Measurements from ENCODE around the gene SCMH1.

The SCMH1 gene

GRCh38 chr1:40987439-40988276, 254.4 kb downstream of the SCMH1 start:
- in situ Hi-C loops (cut with MboI; ENCODE audit: low sequenced_read_pairs, unreplicated experiment): no loop called here
- TF ChIP-seq, protein P1, sequence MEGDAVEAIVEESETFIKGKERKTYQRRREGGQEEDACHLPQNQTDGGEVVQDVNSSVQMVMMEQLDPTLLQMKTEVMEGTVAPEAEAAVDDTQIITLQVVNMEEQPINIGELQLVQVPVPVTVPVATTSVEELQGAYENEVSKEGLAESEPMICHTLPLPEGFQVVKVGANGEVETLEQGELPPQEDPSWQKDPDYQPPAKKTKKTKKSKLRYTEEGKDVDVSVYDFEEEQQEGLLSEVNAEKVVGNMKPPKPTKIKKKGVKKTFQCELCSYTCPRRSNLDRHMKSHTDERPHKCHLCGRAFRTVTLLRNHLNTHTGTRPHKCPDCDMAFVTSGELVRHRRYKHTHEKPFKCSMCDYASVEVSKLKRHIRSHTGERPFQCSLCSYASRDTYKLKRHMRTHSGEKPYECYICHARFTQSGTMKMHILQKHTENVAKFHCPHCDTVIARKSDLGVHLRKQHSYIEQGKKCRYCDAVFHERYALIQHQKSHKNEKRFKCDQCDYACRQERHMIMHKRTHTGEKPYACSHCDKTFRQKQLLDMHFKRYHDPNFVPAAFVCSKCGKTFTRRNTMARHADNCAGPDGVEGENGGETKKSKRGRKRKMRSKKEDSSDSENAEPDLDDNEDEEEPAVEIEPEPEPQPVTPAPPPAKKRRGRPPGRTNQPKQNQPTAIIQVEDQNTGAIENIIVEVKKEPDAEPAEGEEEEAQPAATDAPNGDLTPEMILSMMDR (IDR thresholded peaks at IDR 0.05; ENCODE audit: borderline replicate concordance, control extremely low read depth, extremely low read depth, insufficient read depth, missing control alignments): no peak
- DNase-seq (ENCODE audit: low spot score): no peak

DNA sequence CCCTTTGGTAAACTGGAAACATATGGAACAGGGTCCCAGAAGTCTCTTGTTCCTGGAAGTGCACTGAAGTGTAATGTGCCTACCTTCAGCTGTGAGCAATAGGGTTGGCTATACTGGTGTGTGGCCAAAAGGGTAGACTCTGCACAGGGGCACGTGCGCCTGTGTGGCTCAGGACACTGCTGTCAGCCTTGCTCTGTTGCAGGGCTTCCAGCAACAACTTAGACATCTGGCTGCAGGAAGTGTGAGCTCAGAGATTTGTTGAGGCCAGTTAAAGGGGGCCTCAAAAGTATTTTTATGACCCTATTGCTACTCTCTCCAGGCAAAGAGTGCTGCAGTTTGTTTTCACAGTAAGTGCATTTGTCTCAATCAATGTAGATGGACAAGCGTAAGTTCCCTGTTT, 255.2 kb downstream of the SCMH1 start:
- in situ Hi-C loops (cut with MboI; ENCODE audit: low sequenced_read_pairs, unreplicated experiment): no loop called here
- no peak for DNase-seq (ENCODE audit: low spot score)
- TF ChIP-seq, protein P1 (IDR thresholded peaks at IDR 0.05; ENCODE audit: borderline replicate concordance, control extremely low read depth, extremely low read depth, insufficient read depth, missing control alignments): no peak

DNA sequence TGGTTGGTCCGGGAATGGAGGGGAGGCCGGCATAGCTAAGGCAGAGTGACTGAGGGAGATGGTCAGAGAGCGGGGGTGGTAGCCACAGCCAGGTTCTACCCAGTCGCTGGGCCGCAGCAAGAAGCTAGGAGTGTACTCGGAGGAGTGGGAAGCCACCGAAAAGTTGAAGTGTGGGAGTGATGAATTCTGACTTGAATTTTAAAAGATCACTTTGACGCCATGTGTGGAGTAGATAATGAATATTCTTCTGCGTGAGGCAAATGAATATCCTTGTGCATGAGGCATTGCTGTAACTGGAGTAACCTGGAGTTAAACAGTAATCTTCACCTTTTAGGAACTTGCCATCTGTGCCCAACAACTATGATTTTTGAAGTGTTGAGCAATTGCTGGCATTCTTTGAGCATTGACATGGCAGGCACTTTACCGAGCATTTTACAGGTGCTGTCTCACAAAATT, 255.8 kb downstream of the SCMH1 start:
- in situ Hi-C loops (cut with MboI; ENCODE audit: low sequenced_read_pairs, unreplicated experiment): no loop called here
- TF ChIP-seq, protein P1 (IDR thresholded peaks at IDR 0.05; ENCODE audit: borderline replicate concordance, control extremely low read depth, extremely low read depth, insufficient read depth, missing control alignments): no peak
- no peak for DNase-seq (ENCODE audit: low spot score)

DNA sequence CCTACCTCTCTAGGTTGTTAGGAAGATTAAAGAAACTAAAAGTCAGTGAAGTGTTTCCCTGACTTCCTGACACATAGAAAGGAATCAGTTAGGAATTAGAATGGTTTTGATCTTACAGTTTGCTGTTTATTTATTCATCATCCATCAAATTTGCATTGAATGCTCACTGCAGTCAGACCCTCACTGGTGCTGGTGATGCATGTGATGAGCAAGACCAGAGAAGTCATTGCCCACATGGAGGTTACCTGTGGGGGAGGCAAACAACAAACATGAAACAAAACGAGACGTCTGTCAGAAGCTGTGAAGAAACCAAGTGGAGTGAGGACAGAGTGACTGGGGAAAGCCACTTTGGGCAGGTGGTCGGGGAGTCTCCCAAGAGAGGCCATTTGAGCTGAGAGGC, 256.2 kb downstream of the SCMH1 start:
- in situ Hi-C loops (cut with MboI; ENCODE audit: low sequenced_read_pairs, unreplicated experiment): no loop called here
- TF ChIP-seq, protein P1 (IDR thresholded peaks at IDR 0.05; ENCODE audit: borderline replicate concordance, control extremely low read depth, extremely low read depth, insufficient read depth, missing control alignments): no peak

GRCh38 chr1:40985161-40985560, 256.9 kb downstream of the SCMH1 start:
- TF ChIP-seq, protein P1 (IDR thresholded peaks at IDR 0.05; ENCODE audit: borderline replicate concordance, control extremely low read depth, extremely low read depth, insufficient read depth, missing control alignments): no peak
- in situ Hi-C loops (cut with MboI; ENCODE audit: low sequenced_read_pairs, unreplicated experiment): no loop called here
- DNase-seq (ENCODE audit: low spot score): no peak

More for the DNA sequence above, 256.2 kb downstream of the SCMH1 start:
- no peak for DNase-seq (ENCODE audit: low spot score)

DNA sequence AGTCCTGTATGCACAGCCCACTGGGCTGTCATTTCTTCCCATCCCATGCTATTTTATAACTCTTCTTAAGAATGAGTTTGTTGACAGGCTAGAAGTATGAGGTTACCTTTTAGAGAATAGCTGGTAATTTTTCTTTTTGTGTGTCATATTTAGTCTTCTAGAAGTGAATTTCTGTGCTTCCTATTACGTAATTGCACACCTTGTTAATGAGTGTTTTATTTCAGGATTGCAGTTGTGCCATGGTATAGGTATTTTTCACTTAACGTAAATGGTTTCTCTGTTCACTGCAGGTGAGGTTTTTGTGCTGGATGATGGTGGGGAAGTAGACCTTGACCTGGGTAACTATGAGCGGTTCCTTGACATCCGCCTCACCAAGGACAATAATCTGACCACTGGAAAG, 257.6 kb downstream of the SCMH1 start:
- TF ChIP-seq, protein P1 (IDR thresholded peaks at IDR 0.05; ENCODE audit: borderline replicate concordance, control extremely low read depth, extremely low read depth, insufficient read depth, missing control alignments): no peak
- in situ Hi-C loops (cut with MboI; ENCODE audit: low sequenced_read_pairs, unreplicated experiment): no loop called here
- DNase-seq (ENCODE audit: low spot score): no peak

All from GM13976 (cell line).